Measurements from ENCODE around the gene S100A4.
"Not testable (repeated sequence)": the region's sequence is repeated elsewhere in the genome, so short reads cannot be mapped to it uniquely, and the experiment has no call there.

S100A4 gene

GRCh38 chr1:153567621-153568366, 22.2 kb upstream of the S100A4 start:
- DNase-seq (ENCODE audit: low spot score) = no peak

GRCh38 chr1:153566414-153567371, 21.1 kb upstream of the S100A4 start:
- peak; percentile 65 for DNase-seq (ENCODE audit: low spot score)

GRCh38 chr1:153565529-153566374, 20.1 kb upstream of the S100A4 start, which contains the start of gene S100A2:
Gene S100A2 (minus strand): TSS chr1:153565844. CDS start chr1:153563877, 1,967 bp downstream.
- DNase-seq (ENCODE audit: low spot score) = no peak

DNA sequence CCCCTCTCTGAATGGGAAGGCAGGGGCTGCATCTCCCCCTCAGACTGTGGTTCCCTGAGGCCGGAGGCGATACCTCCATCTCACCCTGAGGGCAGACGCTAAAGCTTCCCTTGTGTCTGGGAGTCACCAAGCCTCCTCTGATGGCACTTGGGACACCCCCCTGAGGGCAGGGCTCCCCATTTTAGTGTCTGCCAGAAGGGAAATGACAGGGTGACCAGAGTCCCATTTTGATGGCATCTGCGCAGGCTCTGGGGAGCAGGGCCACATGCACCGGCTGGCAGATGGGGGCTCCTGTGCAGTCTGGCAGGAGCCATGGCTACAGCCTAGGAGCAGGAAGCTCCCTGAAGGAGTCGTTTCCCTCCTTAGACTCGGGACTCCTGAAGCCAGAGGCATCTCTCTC, 18.4 kb upstream of the S100A4 start:
- no peak for DNase-seq (ENCODE audit: low spot score)

DNA sequence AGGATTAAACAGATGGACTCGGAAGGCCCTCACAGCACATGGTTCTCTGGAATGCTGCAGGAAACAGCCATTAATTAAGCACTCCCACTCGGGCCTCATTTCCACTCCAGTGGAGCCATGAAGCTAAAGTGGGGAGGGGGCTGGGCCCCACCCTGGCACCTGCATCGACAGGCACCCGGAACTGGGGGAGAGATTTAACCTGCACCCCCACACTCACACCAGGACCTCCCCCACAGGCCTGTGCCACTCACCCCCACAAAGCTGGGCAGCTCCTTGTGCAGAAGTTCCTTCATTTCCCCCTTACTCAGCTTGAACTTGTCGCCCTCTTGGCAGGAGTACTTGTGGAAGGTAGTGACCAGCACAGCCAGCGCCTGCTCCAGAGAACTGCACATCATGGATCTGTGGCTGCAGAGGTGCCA, 17.9 kb upstream of the S100A4 start:
- DNase-seq (ENCODE audit: low spot score) = no peak

DNA sequence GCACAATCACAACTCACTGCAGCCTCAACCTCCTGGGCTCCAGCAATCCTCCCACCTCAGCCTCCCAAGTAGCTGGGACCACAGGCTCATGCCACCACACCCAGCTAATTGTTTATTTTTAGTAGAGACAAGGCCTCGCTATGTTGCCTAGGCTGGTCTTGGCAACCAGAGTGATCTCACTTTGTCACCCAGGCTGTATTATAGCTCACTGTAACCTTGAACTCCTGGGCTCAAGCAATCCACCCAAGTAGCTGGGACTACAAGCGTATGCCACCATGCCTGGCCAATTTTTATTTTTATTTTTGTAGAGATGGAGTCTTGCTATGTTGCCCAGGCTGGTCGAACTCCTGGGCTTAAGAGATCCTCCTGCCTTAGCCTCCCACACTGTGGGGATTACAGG, 16.4 kb upstream of the S100A4 start:
- DNase-seq (ENCODE audit: low spot score) = not testable (repeated sequence)

DNA sequence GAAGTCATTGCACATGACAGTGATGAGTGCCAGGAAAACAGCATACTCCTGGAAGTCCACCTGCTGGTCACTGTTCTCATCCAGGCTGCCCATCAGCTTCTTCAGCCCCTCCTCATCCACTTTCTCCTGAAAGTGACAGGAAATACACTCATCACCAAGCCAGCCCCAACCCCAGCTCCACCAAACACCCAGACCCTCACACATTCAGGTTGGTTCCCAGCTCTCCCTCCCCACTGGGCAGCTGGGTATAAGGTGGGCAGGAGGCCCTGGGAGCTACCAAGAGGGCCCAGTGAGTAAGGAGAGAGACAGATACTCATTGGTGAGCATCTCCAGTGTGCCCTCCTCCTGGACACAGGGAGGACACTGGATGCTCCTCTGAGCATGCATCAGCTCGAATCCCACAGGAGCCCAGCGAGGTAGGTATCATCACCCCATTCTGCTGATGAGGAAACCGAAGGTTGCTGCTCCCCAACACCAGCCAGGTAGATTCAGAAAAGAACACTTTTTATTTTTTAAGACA, 15.9 kb upstream of the S100A4 start:
- DNase-seq (ENCODE audit: low spot score) = no peak

DNA sequence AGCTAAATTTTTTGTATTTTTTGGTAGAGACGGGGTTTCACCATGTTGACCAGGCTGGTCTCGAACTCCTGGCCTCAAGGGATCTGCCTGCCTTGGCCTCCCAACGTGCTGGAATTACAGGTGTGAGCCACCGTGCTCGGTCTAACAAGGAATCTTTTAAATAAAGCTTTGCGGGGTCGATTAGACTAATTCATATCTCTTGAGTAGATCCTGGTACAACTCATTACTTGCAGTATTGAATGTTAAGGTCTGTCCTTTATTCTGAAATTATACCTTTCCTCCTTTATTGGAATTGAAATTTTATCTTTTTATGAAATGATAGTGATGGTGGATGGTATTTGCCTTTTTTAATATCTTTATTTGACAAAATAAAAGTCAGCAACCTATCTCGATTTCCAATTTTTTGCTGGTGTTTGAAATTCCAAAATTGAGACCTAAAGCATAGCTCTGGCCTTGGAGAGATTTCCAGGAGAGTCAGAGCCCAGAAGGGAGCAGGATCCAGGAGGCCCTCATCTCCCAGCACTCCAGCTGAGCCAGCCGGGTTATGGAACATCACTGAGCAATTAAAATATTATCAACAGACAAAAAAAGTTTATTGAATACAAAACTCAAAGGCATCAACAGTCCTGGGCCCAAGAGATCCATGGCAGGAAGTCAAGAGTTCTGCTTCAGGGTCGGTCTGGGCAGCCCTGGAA, 15.3 kb upstream of the S100A4 start:
- no peak for DNase-seq (ENCODE audit: low spot score)

DNA sequence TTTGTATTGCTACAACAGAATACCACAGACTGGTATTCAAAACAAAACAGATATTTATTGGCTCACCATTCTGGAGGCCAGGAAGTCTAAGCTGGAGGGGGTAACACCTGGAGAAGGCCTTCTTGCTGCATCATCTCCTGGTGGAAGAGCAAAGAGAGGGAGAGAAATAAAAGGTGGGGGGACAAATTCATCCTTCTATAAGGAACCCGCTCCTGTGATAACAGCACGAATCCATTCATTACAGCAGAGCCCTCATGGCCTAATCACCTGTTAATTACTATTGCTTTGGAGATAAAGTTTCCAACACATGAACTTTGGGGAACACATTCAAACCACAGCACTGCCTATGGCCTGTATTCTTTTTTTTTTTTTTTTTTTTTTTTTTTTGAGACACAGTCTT, 14.6 kb upstream of the S100A4 start:
- DNase-seq (ENCODE audit: low spot score) = no peak

- DNase-seq (ENCODE audit: low spot score) = no peak
These were observed 12.3 kb upstream of the S100A4 start for GRCh38 chr1:153557877-153558276.

GRCh38 chr1:153556348-153556747, 10.7 kb upstream of the S100A4 start:
- no peak for DNase-seq (ENCODE audit: low spot score)

DNA sequence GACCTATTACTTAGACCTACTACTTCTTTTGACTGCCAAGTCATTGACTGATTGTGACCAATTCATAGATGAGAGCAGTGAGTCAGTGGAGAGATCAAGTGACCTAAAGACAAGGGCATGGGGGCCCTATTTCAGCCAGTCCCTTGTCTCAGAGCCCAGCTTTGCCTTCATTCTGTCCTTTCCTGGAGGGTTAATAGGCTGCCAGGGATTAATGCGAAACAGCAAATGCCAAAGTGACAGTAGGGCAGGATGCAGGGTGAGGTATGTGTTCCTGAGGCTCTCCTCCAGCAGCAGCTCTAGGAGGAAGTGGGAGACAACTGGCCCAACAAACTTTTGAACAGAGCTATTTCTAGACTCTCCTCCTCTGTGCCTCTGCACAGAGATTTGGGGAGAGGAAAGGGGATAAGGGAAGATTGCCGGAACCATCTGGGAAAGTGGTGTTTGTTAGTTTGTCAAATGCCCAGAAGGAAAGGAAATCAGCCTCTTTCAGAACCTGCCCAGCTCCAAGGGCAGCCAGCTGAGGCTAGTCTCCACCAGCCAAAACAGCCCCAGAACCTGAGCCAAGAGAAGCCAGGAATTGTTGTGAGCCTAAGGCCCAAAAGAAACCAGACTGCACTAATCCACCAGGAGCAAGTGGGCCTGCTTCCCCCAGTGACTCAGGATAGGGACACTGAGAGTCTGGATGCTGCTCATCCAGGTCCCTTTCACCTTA, 8.4 kb upstream of the S100A4 start:
- DNase-seq (ENCODE audit: low spot score) = no peak

DNA sequence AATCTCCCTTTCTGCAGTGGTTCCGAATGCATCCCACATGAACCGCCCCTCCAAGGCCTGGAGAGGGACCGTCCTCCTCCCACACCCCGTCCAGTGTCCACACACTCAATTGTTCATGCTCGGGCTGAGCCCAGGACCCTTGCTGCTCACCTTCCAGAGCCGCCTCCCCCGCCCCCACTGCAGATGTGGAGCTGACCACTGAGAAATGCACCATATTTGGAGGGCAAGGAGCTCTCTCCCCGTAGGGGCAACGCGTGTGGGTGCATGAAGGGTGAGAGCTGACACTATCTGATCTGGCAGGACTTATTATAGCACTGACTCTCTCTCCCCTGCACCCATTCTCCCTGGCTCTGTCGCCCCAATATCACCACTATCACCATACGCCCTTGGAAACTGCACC, 7.5 kb upstream of the S100A4 start:
- no peak for DNase-seq (ENCODE audit: low spot score)

- no peak for DNase-seq (ENCODE audit: low spot score)
These were observed 6.7 kb upstream of the S100A4 start for GRCh38 chr1:153552335-153552734.

DNA sequence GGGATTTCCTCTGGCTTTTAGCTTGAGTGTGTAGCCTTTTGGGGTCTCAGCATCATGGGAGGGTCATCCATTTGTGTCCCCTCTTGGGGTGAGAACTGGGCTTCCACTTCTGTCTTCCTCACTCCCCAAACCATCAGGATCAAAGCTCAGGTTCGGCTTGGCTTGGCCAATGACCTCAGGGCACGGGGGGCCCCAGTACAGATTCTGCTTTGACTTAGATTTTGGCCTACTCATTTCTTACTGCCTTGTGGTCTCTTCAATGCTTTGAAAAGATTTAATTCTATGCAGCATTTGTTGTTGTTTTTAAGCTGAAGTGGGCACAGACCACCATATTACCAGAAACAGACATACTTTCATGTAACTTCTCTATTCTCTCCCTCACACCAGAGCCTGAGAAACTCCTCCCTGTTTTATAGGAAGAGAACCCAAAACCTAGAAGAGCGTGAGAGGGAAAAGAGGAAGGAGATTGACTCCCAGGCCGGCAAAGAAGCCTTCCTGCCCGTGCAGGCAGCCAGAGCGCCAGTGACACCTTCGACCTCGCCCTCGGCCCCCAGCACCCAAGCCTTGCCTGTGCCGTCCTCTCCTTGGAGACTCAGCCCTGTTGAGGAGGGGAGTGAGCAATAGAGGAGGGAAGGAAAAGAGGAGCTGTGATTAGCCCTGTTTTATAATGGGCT, 5.4 kb upstream of the S100A4 start:
- DNase-seq (ENCODE audit: low spot score) = no peak

- DNase-seq (ENCODE audit: low spot score) = no peak
These were observed 4.8 kb upstream of the S100A4 start for GRCh38 chr1:153550398-153550758.

- DNase-seq (ENCODE audit: low spot score) = no peak
These were observed 4.3 kb upstream of the S100A4 start for GRCh38 chr1:153549741-153550397.

DNA sequence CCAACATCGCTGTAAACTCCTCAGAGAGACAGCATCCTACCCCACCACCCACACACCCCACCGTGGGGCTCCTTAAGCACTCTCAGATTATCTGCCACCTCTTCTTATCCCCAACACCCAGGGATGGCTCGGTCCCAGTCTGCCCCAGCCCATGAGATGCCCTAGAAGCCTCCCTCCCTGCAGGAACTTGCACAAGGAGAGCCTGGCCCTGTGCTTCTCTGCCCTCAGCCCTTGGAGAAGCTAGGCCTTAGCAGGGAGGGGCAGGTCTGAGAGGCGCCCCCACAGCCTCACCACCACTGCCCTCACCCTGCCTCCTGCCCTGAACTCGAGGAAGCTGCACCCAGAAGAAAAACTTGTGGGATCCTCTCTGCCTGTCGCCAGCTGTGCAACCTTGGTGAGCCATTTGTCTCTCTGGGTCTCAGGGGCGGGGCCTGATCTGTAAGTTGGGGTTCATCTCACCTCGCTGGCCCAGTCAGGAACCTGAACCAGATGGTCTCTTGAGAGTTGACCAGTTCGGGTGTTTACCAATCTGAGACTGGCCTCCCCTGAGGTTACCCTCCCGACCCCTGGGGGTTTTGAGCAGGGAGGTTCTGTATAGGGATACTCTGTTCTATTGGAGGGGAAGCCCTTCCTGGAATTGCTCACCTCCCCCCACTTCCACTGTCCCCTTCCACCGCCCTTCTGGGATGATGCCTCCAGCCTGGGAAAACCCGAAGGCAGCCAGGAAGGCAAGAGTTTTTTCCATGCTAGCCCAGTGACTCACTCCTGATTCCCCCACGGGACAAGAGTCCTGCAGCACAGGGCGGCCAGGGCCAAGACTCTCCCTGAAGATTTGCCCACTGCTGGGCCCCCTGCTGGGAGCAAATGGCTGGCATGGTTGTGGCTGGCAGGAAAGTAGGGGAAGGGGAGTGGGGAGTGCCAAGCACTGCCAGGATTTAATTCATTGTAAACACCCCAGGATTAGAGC, 3.4 kb upstream of the S100A4 start, which contains the start of gene S100A3:
S100A3 (minus strand) TSS at position 537 of the 967 bp plus-strand sequence. CDS start 773 bp downstream, outside the sequence.
- DNase-seq (ENCODE audit: low spot score) = no peak

Measured in Ammon's horn (tissue), 1 donor.